Activated gamma-delta T cell treated with Interleukin-2 at 50 U/mL for 16 hours (primary cell): ENCODE measurements around the gene SMC1A.
"Not testable (repeated sequence)": the region's sequence is repeated elsewhere in the genome, so short reads cannot be mapped to it uniquely, and the experiment has no call there.

Experiments used
- DNase-seq: peaks from one replicate; pipeline ENCODE4 v3.0.0-alpha.2; 2020

SMC1A gene

GRCh38 chrX:53422086-53422860 lies at the start of gene SMC1A:
Gene SMC1A (minus strand): TSS chrX:53422654. CDS start chrX:53422600, 54 bp downstream.
- DNase-seq, result peak; percentile 97

- no peak for DNase-seq
These were observed 48.9 kb upstream of the SMC1A start for GRCh38 chrX:53471346-53471745.

GRCh38 chrX:53468659-53469058 lies 46.2 kb upstream of the SMC1A start:
- not testable (repeated sequence) for DNase-seq

GRCh38 chrX:53458082-53458481 lies 35.6 kb upstream of the SMC1A start:
- no peak for DNase-seq

- no peak for DNase-seq
These were observed 33.8 kb upstream of the SMC1A start for GRCh38 chrX:53456254-53456653.

GRCh38 chrX:53452812-53453211 lies 30.4 kb upstream of the SMC1A start:
- no peak for DNase-seq

- no peak for DNase-seq
These were observed 27.2 kb upstream of the SMC1A start for GRCh38 chrX:53449632-53450031.

- no peak for DNase-seq
These were observed 25.0 kb upstream of the SMC1A start for GRCh38 chrX:53447441-53447840.

GRCh38 chrX:53445977-53446376 lies 23.5 kb upstream of the SMC1A start:
- DNase-seq, result peak; percentile 27

GRCh38 chrX:53442322-53442631 lies 19.8 kb upstream of the SMC1A start:
- no peak for DNase-seq

- peak; percentile 64 for DNase-seq
These were observed 19.3 kb upstream of the SMC1A start for GRCh38 chrX:53441531-53442321.

- DNase-seq, result no peak
These were observed 18.4 kb upstream of the SMC1A start for GRCh38 chrX:53440621-53441517.

- no peak for DNase-seq
These were observed 17.6 kb upstream of the SMC1A start for GRCh38 chrX:53440101-53440500.

GRCh38 chrX:53438832-53439230 lies 16.4 kb upstream of the SMC1A start:
- DNase-seq, result no peak

- no peak for DNase-seq
These were observed 15.8 kb upstream of the SMC1A start for GRCh38 chrX:53438174-53438831.

- no peak for DNase-seq
These were observed 14.8 kb upstream of the SMC1A start for GRCh38 chrX:53437206-53437605.

GRCh38 chrX:53435997-53436396 lies 13.5 kb upstream of the SMC1A start:
- DNase-seq, result peak; percentile 67

GRCh38 chrX:53433651-53434639 lies 11.5 kb upstream of the SMC1A start, which contains the start of gene HSD17B10:
Gene HSD17B10 (minus strand): TSS chrX:53434370. CDS start chrX:53434345, 25 bp downstream.
- DNase-seq, result peak; percentile 80

- no peak for DNase-seq
These were observed 7.8 kb upstream of the SMC1A start for GRCh38 chrX:53430231-53430630.

GRCh38 chrX:53429755-53430154 lies 7.3 kb upstream of the SMC1A start:
- no peak for DNase-seq

- DNase-seq, result no peak
These were observed 430 bp upstream of the SMC1A start, which contains the start of gene RIBC1 for GRCh38 chrX:53422861-53423306. Gene RIBC1 (plus strand): TSS chrX:53422873. CDS start chrX:53426277, 3,404 bp downstream.
